ENCODE results near the gene MPL. TPM values are rescaled to one million over a fixed set of nuclear protein-coding genes. Genes with fewer than 3 reads are reported as not detected.

Gene MPL
- total and polyA plus RNA-seq, 4 donors, result 0.03 to 1.0 TPM; not detected in 2

DNA sequence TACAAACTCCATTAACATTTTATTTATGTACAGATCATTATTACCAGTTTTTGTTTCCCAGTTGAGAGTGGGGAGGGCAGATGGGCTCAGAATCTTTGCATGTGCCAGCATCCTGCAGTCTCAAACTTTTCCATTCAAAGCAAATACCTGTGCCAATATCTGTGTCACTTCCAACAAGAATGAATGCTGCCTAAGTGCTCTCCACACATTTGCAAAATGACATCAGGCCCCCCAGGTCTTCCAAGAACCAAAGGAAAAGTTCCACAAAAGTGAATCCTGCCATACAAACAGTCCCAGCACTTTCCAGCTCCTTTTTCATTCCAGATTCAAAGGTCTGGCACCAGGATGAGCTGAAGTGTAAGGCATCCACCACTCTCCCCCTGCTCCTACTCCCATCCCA, 38.5 kb upstream of the MPL start:
- no peak for DNase-seq (ENCODE audit: low spot score)
- H3K9ac ChIP-seq (ENCODE audit: low read depth in 1 of 2, low read length in 2 of 2), result no peak overlapping the region
- H3K4me1 ChIP-seq (ENCODE audit: control insufficient read depth in 4 of 4, insufficient read depth in 4 of 4, low read length in 3 of 4), result peaks cover 9 to 31% (median 19%) of the 10 kb centered on the region in 4 donors
- no peaks in the 10 kb centered on the region for H3K9me3 ChIP-seq (ENCODE audit: control insufficient read depth in 4 of 4, low read length in 3 of 4)
- TF ChIP-seq CTCF (IDR thresholded peaks at IDR 0.05; ENCODE audit: low read depth, low read length, missing input control), result no peak
- TF ChIP-seq REST (IDR thresholded peaks at IDR 0.05), result no peak
- TF ChIP-seq, protein P1, sequence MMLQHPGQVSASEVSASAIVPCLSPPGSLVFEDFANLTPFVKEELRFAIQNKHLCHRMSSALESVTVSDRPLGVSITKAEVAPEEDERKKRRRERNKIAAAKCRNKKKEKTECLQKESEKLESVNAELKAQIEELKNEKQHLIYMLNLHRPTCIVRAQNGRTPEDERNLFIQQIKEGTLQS (IDR thresholded peaks at IDR 0.05), result no peak
- TF ChIP-seq NR2F2 (IDR thresholded peaks at IDR 0.05), result no peak
- TF ChIP-seq HNF4A (conservative IDR thresholded peaks at IDR 0.05), result no peak
- TF ChIP-seq, protein P2, sequence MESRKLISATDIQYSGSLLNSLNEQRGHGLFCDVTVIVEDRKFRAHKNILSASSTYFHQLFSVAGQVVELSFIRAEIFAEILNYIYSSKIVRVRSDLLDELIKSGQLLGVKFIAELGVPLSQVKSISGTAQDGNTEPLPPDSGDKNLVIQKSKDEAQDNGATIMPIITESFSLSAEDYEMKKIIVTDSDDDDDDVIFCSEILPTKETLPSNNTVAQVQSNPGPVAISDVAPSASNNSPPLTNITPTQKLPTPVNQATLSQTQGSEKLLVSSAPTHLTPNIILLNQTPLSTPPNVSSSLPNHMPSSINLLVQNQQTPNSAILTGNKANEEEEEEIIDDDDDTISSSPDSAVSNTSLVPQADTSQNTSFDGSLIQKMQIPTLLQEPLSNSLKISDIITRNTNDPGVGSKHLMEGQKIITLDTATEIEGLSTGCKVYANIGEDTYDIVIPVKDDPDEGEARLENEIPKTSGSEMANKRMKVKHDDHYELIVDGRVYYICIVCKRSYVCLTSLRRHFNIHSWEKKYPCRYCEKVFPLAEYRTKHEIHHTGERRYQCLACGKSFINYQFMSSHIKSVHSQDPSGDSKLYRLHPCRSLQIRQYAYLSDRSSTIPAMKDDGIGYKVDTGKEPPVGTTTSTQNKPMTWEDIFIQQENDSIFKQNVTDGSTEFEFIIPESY (IDR thresholded peaks at IDR 0.05), result no peak
- no peak for TF ChIP-seq MAX (IDR thresholded peaks at IDR 0.05)
- TF ChIP-seq HNF4G (IDR thresholded peaks at IDR 0.05), result no peak
- TF ChIP-seq RXRA (IDR thresholded peaks at IDR 0.05), result no peak
- no peak for TF ChIP-seq FOXA1 (IDR thresholded peaks at IDR 0.05)
- TF ChIP-seq GABPA (IDR thresholded peaks at IDR 0.05 in 1 of 2, conservative IDR thresholded peaks at IDR 0.05 in 1 of 2), result no peak
- no peaks in the 10 kb centered on the region for H3K27me3 ChIP-seq (ENCODE audit: control insufficient read depth in 4 of 4, insufficient read depth in 4 of 4, low read length in 3 of 4)
- no peaks in the 10 kb centered on the region for H3K36me3 ChIP-seq (ENCODE audit: control insufficient read depth in 4 of 4, insufficient read depth in 3 of 4, low read depth in 1 of 4, low read length in 3 of 4)
- no peak overlapping the region for H3K4me3 ChIP-seq (ENCODE audit: low read depth in 1 of 3, low read length in 3 of 3)
- H3K27ac ChIP-seq (ENCODE audit: low read depth in 1 of 2, low read length in 2 of 2), result no peak overlapping the region

DNA sequence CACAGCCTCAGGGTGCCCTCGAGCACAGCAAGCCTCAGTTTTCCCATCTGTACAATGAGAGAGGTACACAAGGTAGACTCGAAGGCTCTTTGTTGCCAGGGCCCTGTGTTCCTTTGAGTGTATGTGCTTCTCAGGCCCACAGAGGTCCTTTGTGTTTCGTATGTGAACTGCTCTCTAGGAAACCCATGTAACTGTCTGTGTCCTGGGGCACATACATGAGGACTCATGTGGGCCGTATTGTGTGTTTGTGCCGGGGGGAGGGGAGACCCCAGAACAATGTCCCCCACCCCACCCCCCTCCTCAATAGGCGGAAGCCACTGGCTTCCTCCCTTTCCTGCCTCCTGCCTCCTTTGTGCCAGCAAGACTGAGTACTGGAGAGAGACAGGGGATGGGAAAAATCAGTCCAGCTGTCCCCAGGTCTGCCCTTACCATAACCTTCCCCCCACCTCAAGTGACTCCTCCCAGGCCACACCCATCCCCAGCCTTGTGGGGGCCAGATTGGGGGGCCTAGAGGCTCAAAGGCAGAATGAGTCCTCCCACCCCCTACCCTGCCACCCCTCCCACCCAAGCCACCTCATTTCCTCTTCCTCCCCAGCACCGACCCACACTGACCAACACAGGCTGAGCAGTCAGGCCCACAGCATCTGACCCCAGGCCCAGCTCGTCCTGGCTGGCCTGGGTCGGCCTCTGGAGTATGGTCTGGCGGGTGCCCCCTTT, 37.1 kb upstream of the MPL start, which contains the start of gene TIE1:
TIE1 (plus strand) TSS at position 605 of the 717 bp plus-strand sequence; CDS start at position 695, 90 bp downstream.
- H3K27ac ChIP-seq (ENCODE audit: low read depth in 1 of 2, low read length in 2 of 2), result peak within 1 kb of the TSS; percentile 54 to 57

More for the DNA sequence above, 37.1 kb upstream of the MPL start, which contains the start of gene TIE1:
- Histone ChIP-seq H3K27me3 (ENCODE audit: control insufficient read depth in 4 of 4, insufficient read depth in 4 of 4, low read length in 3 of 4) (no peaks in the 10 kb centered on the region), H3K9me3 (ENCODE audit: control insufficient read depth in 4 of 4, low read length in 3 of 4) (no peaks in the 10 kb centered on the region), H3K36me3 (ENCODE audit: control insufficient read depth in 4 of 4, insufficient read depth in 3 of 4, low read depth in 1 of 4, low read length in 3 of 4) (no peaks in the 10 kb centered on the region), H3K9ac (ENCODE audit: low read depth in 1 of 2, low read length in 2 of 2) (no peak within 1 kb of the TSS), H3K4me3 (ENCODE audit: low read depth in 1 of 3, low read length in 3 of 3) (no peak within 1 kb of the TSS), H3K4me1 (ENCODE audit: control insufficient read depth in 4 of 4, insufficient read depth in 4 of 4, low read length in 3 of 4) (peaks cover 10 to 26% (median 19%) of the 10 kb centered on the region in 4 donors)
- no peak for TF ChIP-seq GABPA (IDR thresholded peaks at IDR 0.05 in 1 of 2, conservative IDR thresholded peaks at IDR 0.05 in 1 of 2)
- TF ChIP-seq FOXA2 (IDR thresholded peaks at IDR 0.05), result no peak
- no peak for TF ChIP-seq HNF4G (IDR thresholded peaks at IDR 0.05)
- TF ChIP-seq, protein P1 (IDR thresholded peaks at IDR 0.05), result no peak
- TF ChIP-seq RXRA (IDR thresholded peaks at IDR 0.05), result no peak
- TF ChIP-seq, protein P2 (IDR thresholded peaks at IDR 0.05), result no peak
- TF ChIP-seq JUND (IDR thresholded peaks at IDR 0.05), result no peak
- no peak for TF ChIP-seq YY1 (IDR thresholded peaks at IDR 0.05)
- no peak for TF ChIP-seq FOXA1 (IDR thresholded peaks at IDR 0.05)
- no peak for TF ChIP-seq NR2F2 (IDR thresholded peaks at IDR 0.05)
- TF ChIP-seq SP1 (IDR thresholded peaks at IDR 0.05), result no peak
- TF ChIP-seq EGR1 (IDR thresholded peaks at IDR 0.05; ENCODE audit: low read depth in 2 of 2), result no peak
- TF ChIP-seq HNF4A (conservative IDR thresholded peaks at IDR 0.05), result no peak
- no peak for TF ChIP-seq RAD21 (IDR thresholded peaks at IDR 0.05)
- no peak for TF ChIP-seq MAX (IDR thresholded peaks at IDR 0.05)
- WGBS, result 81% methylated on average over 10 of the region's 10 CpGs
- DNase-seq (ENCODE audit: low spot score), result no peak
